IMR-90 (cell line): ENCODE data around the gene SOX5. TPM values are rescaled to one million over a fixed set of nuclear protein-coding genes. Genes with fewer than 3 reads are reported as not detected.

ENCODE experiments used
- ATAC-seq: fragments of 200-7000 bp; cut with Tn5 transposase; 2 replicates; pipeline ENCODE4 v1.9.1; 2020; ENCODE audit warnings: low read depth, mild to moderate bottlenecking, moderate library complexity
- BruUV-seq: library from RNA; stranded (reverse); fragments of 400-500 nt; replicated peaks from 2 replicates; lab custom pipeline; 2021; lab: Mats Ljungman, UMichigan
- CTCF ChIA-PET: fragments of 300-600 bp; formaldehyde crosslinking; extraction: SDS; loops from one replicate; lab custom pipeline; 2021; ENCODE audit warnings: antibody characterized with exemption; lab: Yijun Ruan, JAX
- POLR2A ChIA-PET: fragments of 300-600 bp; sonication (Branson Sonifier 250); formaldehyde crosslinking; loops from one replicate; lab custom pipeline; 2022; ENCODE audit warnings: antibody characterized with exemption; ENCODE audit not compliant: unreplicated experiment; lab: Charles Lee
- DNase-seq: peaks from one replicate; pipeline ENCODE4 v3.0.0; 2013
- H2AFZ ChIP-seq: replicated peaks from 2 replicates; pipeline ENCODE3; 2013; ENCODE audit warnings: low read length, mild to moderate bottlenecking; ENCODE audit not compliant: poor library complexity
- H2AK5ac ChIP-seq: 2 replicates; pipeline ENCODE4 v1.6.1; 2013; ENCODE audit warnings: low read depth, low read length, inconsistent platforms
- H2AK9ac ChIP-seq: replicated peaks from 2 replicates; pipeline ENCODE3; 2013; ENCODE audit warnings: mild to moderate bottlenecking, low read depth, low read length, moderate library complexity; ENCODE audit not compliant: poor library complexity
- H2BK120ac ChIP-seq: 2 replicates; pipeline ENCODE4 v1.6.1; 2013; ENCODE audit warnings: low read depth, low read length, inconsistent platforms
- H2BK15ac ChIP-seq: 3 replicates; pipeline ENCODE4 v1.6.1; 2013; ENCODE audit warnings: low read depth, low read length, inconsistent platforms
- H2BK20ac ChIP-seq: 2 replicates; pipeline ENCODE4 v1.6.1; 2013; ENCODE audit warnings: low read depth, mild to moderate bottlenecking, inconsistent platforms, low read length, moderate library complexity
- H2BK5ac ChIP-seq: 2 replicates; pipeline ENCODE4 v1.6.1; 2013; ENCODE audit warnings: mild to moderate bottlenecking, low read depth, low read length, inconsistent platforms; ENCODE audit not compliant: poor library complexity, severe bottlenecking
- H3K14ac ChIP-seq: replicated peaks from 2 replicates; pipeline ENCODE4 v1.6.1; 2013; ENCODE audit warnings: low read depth, low read length, inconsistent platforms
- H3K18ac ChIP-seq: 2 replicates; pipeline ENCODE4 v1.6.1; 2013; ENCODE audit warnings: low read depth, low read length, control low read depth
- H3K23ac ChIP-seq: 2 replicates; pipeline ENCODE4 v1.6.1; 2013; ENCODE audit warnings: low read depth, low read length, inconsistent platforms
- H3K27ac ChIP-seq: 2 replicates; pipeline ENCODE4 v1.5.1; 2013; ENCODE audit warnings: mild to moderate bottlenecking, control low read depth, low read length; ENCODE audit not compliant: insufficient read depth
- H3K27me3 ChIP-seq: 2 replicates; pipeline ENCODE4 v1.6.1; 2013; ENCODE audit warnings: low read length; ENCODE audit not compliant: control insufficient read depth, insufficient read depth
- H3K36me3 ChIP-seq: 2 replicates; pipeline ENCODE4 v1.6.1; 2013; ENCODE audit warnings: low read length, mixed read lengths; ENCODE audit not compliant: control insufficient read depth, insufficient read depth
- H3K4ac ChIP-seq: 2 replicates; pipeline ENCODE4 v1.6.1; 2013; ENCODE audit warnings: low read depth, low read length, inconsistent platforms
- H3K4me1 ChIP-seq: 2 replicates; pipeline ENCODE4 v1.6.1; 2013; ENCODE audit warnings: low read length, mixed read lengths; ENCODE audit not compliant: control insufficient read depth, insufficient read depth
- H3K4me2 ChIP-seq: 2 replicates; pipeline ENCODE4 v1.6.1; 2013; ENCODE audit warnings: low read depth, mild to moderate bottlenecking, control low read depth, low read length, moderate library complexity
- H3K4me3 ChIP-seq: 2 replicates; pipeline ENCODE4 v1.5.1; 2013; ENCODE audit warnings: low read depth, mild to moderate bottlenecking, control low read depth, low read length, moderate library complexity; ENCODE audit not compliant: insufficient read depth
- H3K56ac ChIP-seq: 2 replicates; pipeline ENCODE4 v1.6.1; 2013; ENCODE audit warnings: low read length, inconsistent platforms; ENCODE audit not compliant: insufficient read depth; ENCODE audit errors: extremely low read depth
- H3K79me1 ChIP-seq, 2 experiments: 2 replicates each; pipeline ENCODE4 v1.6.1; 2013; ENCODE audit warnings: low read length in 2 of 2, inconsistent platforms in 1 of 2, low read depth in 1 of 2
- H3K9ac ChIP-seq: 2 replicates; pipeline ENCODE4 v1.6.1; 2013; ENCODE audit warnings: low read depth, low read length, control low read depth
- H3K9me1 ChIP-seq: 2 replicates; pipeline ENCODE4 v1.6.1; 2013; ENCODE audit warnings: low read length, inconsistent platforms; ENCODE audit not compliant: insufficient read depth
- H3K9me3 ChIP-seq: 2 replicates; pipeline ENCODE4 v1.6.1; 2013; ENCODE audit warnings: low read length; ENCODE audit not compliant: control insufficient read depth, insufficient read depth
- H4K20me1 ChIP-seq: 2 replicates; pipeline ENCODE4 v1.6.1; 2013; ENCODE audit warnings: low read length, inconsistent platforms; ENCODE audit not compliant: insufficient read depth
- H4K5ac ChIP-seq: 2 replicates; pipeline ENCODE4 v1.6.1; 2013; ENCODE audit warnings: mild to moderate bottlenecking, low read depth, low read length, control low read depth
- H4K8ac ChIP-seq, 2 experiments: 2 replicates each; pipeline ENCODE4 v1.6.1; 2013; ENCODE audit warnings: low read depth in 2 of 2, low read length in 2 of 2, control low read depth in 1 of 2, inconsistent platforms in 1 of 2
- H4K91ac ChIP-seq: 2 replicates; pipeline ENCODE4 v1.6.1; 2013; ENCODE audit warnings: low read depth, low read length, inconsistent platforms; ENCODE audit not compliant: insufficient read depth
- BHLHE40 ChIP-seq: fragments of 150-350 bp; IDR thresholded peaks from 2 replicates; pipeline ENCODE4 v1.6.1; 2016; ENCODE audit warnings: mild to moderate bottlenecking, low read depth, low read length
- CEBPB ChIP-seq: IDR thresholded peaks from 2 replicates; pipeline ENCODE4 v1.6.1; 2012; ENCODE audit warnings: low read depth, low read length, improper control_type of control experiment
- CHD1 ChIP-seq: IDR thresholded peaks from 2 replicates; pipeline ENCODE4 v1.6.1; 2012; ENCODE audit warnings: low read depth, low read length, improper control_type of control experiment
- CTCF ChIP-seq: conservative IDR thresholded peaks from 2 replicates; pipeline ENCODE4 v1.5.1; 2012; ENCODE audit warnings: mild to moderate bottlenecking, low read depth, low read length, improper control_type of control experiment
- ELK1 ChIP-seq: fragments of 150-350 bp; IDR thresholded peaks from 2 replicates; pipeline ENCODE4 v1.6.1; 2016; ENCODE audit warnings: low read depth, mild to moderate bottlenecking, low read length, moderate library complexity, borderline replicate concordance
- FOS ChIP-seq: fragments of 150-350 bp; IDR thresholded peaks from 2 replicates; pipeline ENCODE4 v1.6.1; 2016; ENCODE audit warnings: low read depth, low read length
- MAFK ChIP-seq: IDR thresholded peaks from 2 replicates; pipeline ENCODE4 v1.6.1; 2012; ENCODE audit warnings: low read depth, low read length, improper control_type of control experiment
- MAZ ChIP-seq: IDR thresholded peaks from 2 replicates; pipeline ENCODE4 v1.6.1; 2012; ENCODE audit warnings: low read depth, mild to moderate bottlenecking, low read length, improper control_type of control experiment, moderate library complexity, borderline replicate concordance
- MXI1 ChIP-seq: IDR thresholded peaks from 2 replicates; pipeline ENCODE4 v1.6.1; 2012; ENCODE audit warnings: low read depth, mild to moderate bottlenecking, low read length, moderate library complexity, borderline replicate concordance
- NFE2L2 ChIP-seq: fragments of 150-350 bp; IDR thresholded peaks from 2 replicates; pipeline ENCODE4 v1.6.1; 2016; ENCODE audit warnings: low read depth, mild to moderate bottlenecking, low read length
- POLR2A ChIP-seq: IDR thresholded peaks from 2 replicates; pipeline ENCODE4 v1.6.1; 2012; ENCODE audit warnings: mild to moderate bottlenecking, low read depth, low read length
- RAD21 ChIP-seq: IDR thresholded peaks from 2 replicates; pipeline ENCODE4 v1.6.1; 2012; ENCODE audit warnings: low read length, improper control_type of control experiment
- RCOR1 ChIP-seq: IDR thresholded peaks from 2 replicates; pipeline ENCODE4 v1.6.1; 2012; ENCODE audit warnings: mild to moderate bottlenecking, low read length, improper control_type of control experiment; ENCODE audit not compliant: insufficient replicate concordance
- RFX5 ChIP-seq: IDR thresholded peaks from 2 replicates; pipeline ENCODE4 v1.8.0; 2012; ENCODE audit warnings: low read depth, mild to moderate bottlenecking, low read length, moderate library complexity
- SMC3 ChIP-seq: fragments of 150-350 bp; IDR thresholded peaks from 2 replicates; pipeline ENCODE4 v1.6.1; 2016; ENCODE audit warnings: low read depth, mild to moderate bottlenecking, antibody characterized with exemption, low read length, moderate library complexity
- USF2 ChIP-seq: fragments of 150-350 bp; IDR thresholded peaks from 2 replicates; pipeline ENCODE4 v1.6.1; 2017; ENCODE audit warnings: mild to moderate bottlenecking, antibody characterized with exemption, low read length, low read depth
- WGBS, 2 experiments: methylation state at CpG; one replicate each; pipeline versions ENCODE4 v1.1.5 to v1.1.7; 2013; ENCODE audit warnings: missing lambda C conversion rate in 2 of 2; ENCODE audit not compliant: insufficient read length in 1 of 2; ENCODE audit errors: extremely low coverage in 2 of 2; 5-methylcytosine and 5-hydroxymethylcytosine counted together
- dilution Hi-C: fragments of 300-500 bp; cut with HindIII; formaldehyde crosslinking; loops from one replicate; pipeline ENCODE4 v1.14.3; 2018; ENCODE audit warnings: low sequenced_read_pairs; ENCODE audit not compliant: unreplicated experiment
- in situ Hi-C: fragments of 300-500 bp; cut with MboI; formaldehyde crosslinking; loops from 3 replicates; pipeline ENCODE4 v1.14.3; 2019; ENCODE audit warnings: low sequenced_read_pairs, inconsistent platforms, mixed read lengths
- intact Hi-C: fragments of 100-400 bp; cut with micrococcal nuclease; formaldehyde crosslinking; loops from 2 replicates; pipeline ENCODE4 v1.10.0; 2022
- polyA plus RNA-seq, 3 experiments: library from polyadenylated mRNA; depleted of rRNA; stranded (reverse); fragments of >200 nt; gene quantifications; 2 replicates each; pipeline ENCODE4 v1.2.3, GENCODE V29; 2012; ENCODE audit warnings: low replicate concordance in 1 of 3
- total RNA-seq: library from RNA; depleted of rRNA; stranded (reverse); fragments of >200 nt; gene quantifications from 2 replicates; pipeline ENCODE4 v1.2.3, GENCODE V29; 2012

Gene SOX5
- total and polyA plus RNA-seq, 2 of the 4 experiments (the other 2 are of a cell fraction) = 1.1 to 13.1 TPM

- Histone ChIP-seq H2AK9ac (no peak overlapping the region), H3K56ac (no peak overlapping the region), H2BK15ac (no peak overlapping the region), H3K79me1 (no peaks in the 10 kb centered on the region), H3K4me1 (no peaks in the 10 kb centered on the region), H3K9me3 (no peaks in the 10 kb centered on the region), H4K20me1 (no peaks in the 10 kb centered on the region), H2BK5ac (no peak overlapping the region), H3K9ac (no peak overlapping the region), H2AFZ (no peak overlapping the region), H3K4me3 (no peak overlapping the region), H3K4me2 (no peak overlapping the region), H4K5ac (no peak overlapping the region), H2BK20ac (no peak overlapping the region), H3K27ac (no peak overlapping the region), H2BK120ac (no peak overlapping the region), H2AK5ac (no peak overlapping the region), H3K9me1 (no peaks in the 10 kb centered on the region), H3K36me3 (peaks cover 3% of the 10 kb centered on the region; the same call in 1 of the 2 replicates), H3K18ac (no peak overlapping the region), H4K8ac (no peak overlapping the region), H3K27me3 (no peaks in the 10 kb centered on the region), H4K91ac (no peak overlapping the region), H3K23ac (no peak overlapping the region), H3K14ac (no peak overlapping the region), H3K4ac (no peak overlapping the region)
- DNase-seq = no peak
- no peak for ATAC-seq
- 94% methylated on average over 3 of the region's 7 CpGs; no CpG with 5 or more reads in 1 of the 2 experiments for WGBS, 2 experiments
- TF ChIP-seq MXI1 (no peak), USF2 (no peak), RAD21 (no peak), SMC3 (no peak), BHLHE40 (no peak), MAZ (no peak), CTCF (no peak), NFE2L2 (no peak), CHD1 (no peak), POLR2A (no peak), FOS (no peak), RCOR1 (no peak), CEBPB (no peak), MAFK (no peak), RFX5 (no peak), ELK1 (no peak)
- intact Hi-C loops (no loop called here), in situ Hi-C loops (no loop called here), dilution Hi-C loops (no loop called here)
- POLR2A ChIA-PET = no interaction called here
- CTCF ChIA-PET = no interaction called here
- no TSS peak for BruUV-seq
Observed at GRCh38 chr12:23540572-23540971, 408.9 kb downstream of the SOX5 start.
